T-cell (primary cell): ENCODE measurements around the gene OR2V2. TPM values are rescaled to one million over a fixed set of nuclear protein-coding genes. Genes with fewer than 3 reads are reported as not detected.
"Not testable (repeated sequence)": the region's sequence is repeated elsewhere in the genome, so short reads cannot be mapped to it uniquely, and the experiment has no call there.

Experiments
- ATAC-seq, 4 experiments: fragments of 200-7000 bp in 3 of 4; fragments of 150-1000 bp in 1 of 4; cut with Tn5 transposase; replicated peaks in 1 of 4; 1 replicate in 3 of 4; 2 replicates in 1 of 4; pipeline ENCODE4 v1.10.0; 2021; ENCODE audit warnings: moderate library complexity in 3 of 4, mild to moderate bottlenecking in 2 of 4, moderate number of reproducible peaks in 1 of 4
- CTCF ChIA-PET, 2 donors: fragments of 300-600 bp; sonication (Branson Sonifier 250); formaldehyde crosslinking; loops; one replicate each; lab custom pipeline; 2022; ENCODE audit warnings: antibody characterized with exemption in 2 of 2; lab: Charles Lee
- POLR2A ChIA-PET, 2 donors: fragments of 300-600 bp; sonication (Branson Sonifier 250); formaldehyde crosslinking; loops; one replicate each; lab custom pipeline; 2022; ENCODE audit warnings: antibody characterized with exemption in 2 of 2; lab: Charles Lee
- DNase-seq, 35 experiments: peaks; one replicate each; pipeline versions ENCODE4 v3.0.0 to v3.0.0-alpha.2; 2013 to 2023
- H3K27ac ChIP-seq: one replicate; pipeline ENCODE4 v1.5.1; 2013; ENCODE audit warnings: low read length
- H3K27me3 ChIP-seq, 2 experiments: replicated peaks in 1 of 2; 1 replicate in 1 of 2; 2 replicates in 1 of 2; pipeline versions ENCODE4 v1.6.1 to v1.7.0; 2013; ENCODE audit warnings: low read length in 1 of 2, mixed read lengths in 1 of 2; ENCODE audit not compliant: control insufficient read depth in 2 of 2, insufficient read depth in 2 of 2; ENCODE audit errors: extremely low read depth in 1 of 2
- H3K36me3 ChIP-seq, 2 donors: 1 replicate in 1 of 2; 2 replicates in 1 of 2; pipeline versions ENCODE4 v1.6.1 to v1.7.0; 2013; ENCODE audit warnings: low read length in 1 of 2; ENCODE audit not compliant: control insufficient read depth in 2 of 2, insufficient read depth in 1 of 2; ENCODE audit errors: extremely low read depth in 1 of 2
- H3K4me1 ChIP-seq, 2 experiments: 1 replicate in 1 of 2; 2 replicates in 1 of 2; pipeline versions ENCODE4 v1.6.1 to v1.7.0; 2013; ENCODE audit warnings: low read length in 2 of 2, mixed read lengths in 1 of 2; ENCODE audit not compliant: insufficient read depth in 2 of 2, control insufficient read depth in 1 of 2; ENCODE audit errors: extremely low read depth in 1 of 2
- H3K4me3 ChIP-seq, 2 donors: 1 replicate in 1 of 2; 2 replicates in 1 of 2; pipeline versions ENCODE4 v1.5.1 to v1.7.0; 2013; ENCODE audit warnings: mild to moderate bottlenecking in 2 of 2, low read length in 1 of 2, moderate library complexity in 1 of 2; ENCODE audit not compliant: control insufficient read depth in 1 of 2; ENCODE audit errors: extremely low read depth in 1 of 2
- H3K9me3 ChIP-seq: 2 replicates; pipeline ENCODE4 v1.7.0; 2013
- H3K27ac Mint-ChIP-seq, 2 donors: one replicate each; pipeline ENCODE4 v1.8.0; 2020 to 2021; ENCODE audit warnings: mild to moderate bottlenecking in 2 of 2, mixed read lengths in 2 of 2
- H3K27me3 Mint-ChIP-seq, 2 donors: one replicate each; pipeline ENCODE4 v1.8.0; 2021 to 2022; ENCODE audit warnings: mixed read lengths in 2 of 2
- H3K36me3 Mint-ChIP-seq: one replicate; pipeline ENCODE4 v1.8.0; 2021; ENCODE audit warnings: mixed read lengths
- H3K4me1 Mint-ChIP-seq, 3 donors: one replicate each; pipeline ENCODE4 v1.8.0; 2020 to 2022; ENCODE audit warnings: mixed read lengths in 3 of 3, mild to moderate bottlenecking in 1 of 3
- H3K4me3 Mint-ChIP-seq, 3 donors: one replicate each; pipeline ENCODE4 v1.8.0; 2020 to 2022; ENCODE audit warnings: mild to moderate bottlenecking in 3 of 3, mixed read lengths in 3 of 3, moderate library complexity in 3 of 3
- H3K9me3 Mint-ChIP-seq, 3 donors: one replicate each; pipeline ENCODE4 v1.8.0; 2020 to 2022; ENCODE audit warnings: mixed read lengths in 3 of 3
- WGBS: methylation state at CpG from one replicate; pipeline ENCODE4 v1.1.5; 2013; ENCODE audit warnings: missing lambda C conversion rate; ENCODE audit not compliant: insufficient coverage; 5-methylcytosine and 5-hydroxymethylcytosine counted together
- total RNA-seq, 35 experiments: library from RNA in 6 of 35; stranded (reverse) in 6 of 35; fragments of 120-200 nt in 1 of 35; gene quantifications; one replicate each; pipeline versions ENCODE4 v1.2.1 to v1.2.4 and lab custom pipeline; 2013 to 2026

Gene OR2V2
- total RNA-seq (not detected), total RNA-seq (lab: John Stamatoyannopoulos, UW) (0 reads per million in 29 experiments)
- not detected for total RNA-seq (2013)

DNA sequence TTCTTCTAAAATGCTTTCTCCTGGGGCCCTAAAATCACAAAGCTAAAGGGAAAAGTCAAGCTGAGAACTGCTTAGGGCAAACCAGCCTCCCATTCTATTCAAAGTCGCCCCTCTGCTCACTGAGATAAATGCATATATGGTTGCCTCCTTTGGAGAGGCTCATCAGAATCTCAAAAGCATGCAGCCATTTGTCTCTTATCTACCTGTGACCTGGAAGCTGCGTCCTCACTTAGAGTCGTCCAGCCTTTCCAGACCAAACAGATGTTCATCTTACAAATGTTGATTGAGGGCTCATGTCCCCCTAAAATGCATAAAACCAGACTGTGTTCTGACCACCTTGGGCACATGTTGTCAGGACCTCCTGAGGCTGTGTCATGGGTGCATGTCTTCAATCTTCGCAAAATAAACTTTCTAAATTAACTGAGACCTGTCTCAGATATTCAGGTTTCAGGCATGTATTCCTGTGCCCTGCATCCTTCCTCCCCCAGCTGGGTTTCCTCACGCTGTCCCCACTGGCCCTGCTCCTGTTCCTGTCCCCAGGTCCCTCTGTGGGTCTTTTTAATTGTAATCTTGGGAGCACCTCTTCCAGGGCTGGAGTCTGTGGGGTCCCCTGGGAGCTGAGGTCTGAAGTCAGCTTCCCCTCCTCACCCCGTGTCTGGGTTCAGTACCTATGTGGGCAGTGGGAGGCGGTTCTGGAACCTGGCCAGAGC is at the start of gene OR2V2:
OR2V2 (plus strand) TSS at position 660 of the 710 bp plus-strand sequence. CDS start 7,357 bp downstream, outside the sequence.
- H3K36me3 Mint-ChIP-seq, H3K4me1 Mint-ChIP-seq, H3K9me3 ChIP-seq, H3K36me3 ChIP-seq, H3K4me3 ChIP-seq, ATAC-seq, H3K4me3 Mint-ChIP-seq, H3K27ac ChIP-seq, CTCF ChIA-PET, DNase-seq, H3K9me3 Mint-ChIP-seq, H3K4me1 ChIP-seq: not testable (repeated sequence)
- WGBS, result 62% methylated on average over 2 of the region's 7 CpGs
- Mint-ChIP-seq H3K27ac (peak within 1 kb of the TSS in 1 of 2 donors; percentile 13), H3K27me3 (peaks cover 48 to 68% of the 10 kb centered on the region in 2 donors)
- POLR2A ChIA-PET, result interaction anchor here in 1 of 2 donors (0.6 kb wide), 2 partner anchors 192 to 336 kb away, joined by 3 read pairs; no protein-coding TSS in a partner anchor
- peaks cover 0 to 55% of the 10 kb centered on the region in 2 experiments for H3K27me3 ChIP-seq

DNA sequence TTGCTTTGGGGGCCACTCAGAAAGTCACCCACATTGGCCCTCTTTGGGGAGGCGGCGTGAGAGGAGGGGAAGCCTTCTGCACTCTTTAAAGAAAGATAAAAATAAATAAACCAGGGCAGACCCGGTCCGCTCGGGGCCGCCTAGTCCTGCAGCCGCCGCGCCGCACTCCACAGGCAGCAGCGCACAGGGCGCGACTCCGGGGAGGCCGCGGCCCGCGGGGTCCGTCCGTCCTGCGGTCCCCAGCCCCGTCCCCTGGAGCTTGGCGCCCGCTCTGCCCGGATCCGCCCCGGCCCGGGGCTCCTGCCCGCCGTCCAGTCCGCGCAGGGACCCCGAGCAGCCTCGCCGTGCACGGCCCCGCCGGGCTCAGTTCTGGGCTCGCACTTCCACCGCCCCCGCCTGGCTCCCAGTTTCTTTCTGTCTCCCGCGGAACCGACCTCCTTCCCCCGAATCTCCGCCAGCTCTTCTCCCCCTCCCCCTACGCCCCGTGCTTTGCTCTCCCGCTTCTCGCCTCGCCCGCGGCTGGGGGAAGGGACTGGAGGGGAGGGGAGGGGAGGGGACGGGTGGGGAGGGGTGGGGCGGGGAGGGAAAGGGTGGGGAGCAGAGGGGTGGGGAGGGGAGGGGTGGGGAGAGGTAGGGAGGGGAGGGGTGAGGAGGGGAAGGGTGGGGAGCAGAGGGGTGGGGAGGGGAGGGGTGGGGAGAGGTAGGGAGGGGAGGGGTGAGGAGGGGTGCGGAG is 49.5 kb upstream of the OR2V2 start:
- peak in 2 of 4 experiments; percentile 23 to 32 for ATAC-seq
- no CpG with 5 or more reads among the region's 56 CpGs for WGBS
- POLR2A ChIA-PET, result not testable (repeated sequence)

DNA sequence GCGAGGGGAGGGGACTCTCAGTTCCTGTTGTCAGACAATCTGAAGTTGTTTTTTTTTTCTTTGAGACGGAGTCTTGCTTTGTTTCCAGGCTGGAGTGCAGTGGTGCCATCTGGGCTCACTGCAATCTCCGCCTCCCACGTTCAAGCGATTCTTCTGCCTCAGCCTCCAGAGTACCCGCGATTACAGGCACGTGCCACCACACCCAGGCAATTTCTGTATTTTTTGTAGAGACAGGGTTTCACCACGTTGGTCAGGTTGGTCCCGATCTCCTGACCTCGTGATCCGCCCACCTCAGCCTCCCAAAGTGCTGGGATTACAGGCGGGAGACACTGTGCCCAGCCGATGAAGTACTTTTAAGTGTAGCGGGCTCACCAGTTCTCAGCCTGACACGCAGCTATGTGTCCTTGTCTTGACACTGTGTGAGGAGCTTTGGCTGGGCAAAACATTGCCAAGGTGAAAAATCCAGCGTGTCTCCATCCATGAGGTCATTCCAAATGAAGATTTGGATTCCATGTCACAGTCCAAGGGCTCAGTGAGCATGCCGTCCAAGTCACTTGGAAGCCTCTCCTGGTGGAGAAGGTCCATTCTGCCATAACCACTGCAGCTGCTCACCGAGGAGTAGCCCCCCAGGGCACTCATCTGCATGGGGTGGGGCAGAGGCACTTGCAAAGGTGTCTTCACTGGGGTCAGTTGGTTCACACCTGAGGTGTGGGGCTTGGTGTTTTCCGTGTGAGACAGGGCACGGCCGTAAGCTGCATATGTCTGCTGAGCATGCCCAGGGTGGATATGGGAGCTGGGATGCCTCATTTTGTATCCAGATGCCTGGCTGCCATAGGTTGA is 48.4 kb upstream of the OR2V2 start:
- H3K9me3 Mint-ChIP-seq, result no peaks in the 10 kb centered on the region
- peak overlapping the region in 2 of 3 donors; percentile 9 to 48 for H3K4me3 Mint-ChIP-seq
- H3K36me3 Mint-ChIP-seq, result no peaks in the 10 kb centered on the region
- peaks cover 6 to 14% (median 14%) of the 10 kb centered on the region in 3 donors for H3K4me1 Mint-ChIP-seq
- H3K27ac ChIP-seq, result no peak overlapping the region
- no peak overlapping the region for H3K4me3 ChIP-seq
- ChIA-PET CTCF (no interaction called here), POLR2A (no interaction called here)
- H3K27me3 ChIP-seq, result peaks cover 10 to 21% of the 10 kb centered on the region in 2 experiments
- H3K4me1 ChIP-seq, result peaks cover 0 to 4% of the 10 kb centered on the region in 2 experiments
- WGBS, result 26% methylated on average over 18 of the region's 22 CpGs
- no peaks in the 10 kb centered on the region for H3K36me3 ChIP-seq
- peak in 1 of 4 experiments; percentile 19 for ATAC-seq
- no peak for DNase-seq
- H3K9me3 ChIP-seq, result no peaks in the 10 kb centered on the region
- H3K27me3 Mint-ChIP-seq, result peaks cover 24 to 29% of the 10 kb centered on the region in 2 donors
- H3K27ac Mint-ChIP-seq, result peak overlapping the region in 1 of 2 donors; percentile 5

More for the DNA sequence above, 49.5 kb upstream of the OR2V2 start:
- H3K4me1 Mint-ChIP-seq, result peaks cover 4 to 14% (median 14%) of the 10 kb centered on the region in 3 donors
- H3K36me3 Mint-ChIP-seq, H3K27ac ChIP-seq, H3K4me3 Mint-ChIP-seq, H3K4me3 ChIP-seq, H3K4me1 ChIP-seq, H3K9me3 ChIP-seq, DNase-seq, H3K9me3 Mint-ChIP-seq, H3K27ac Mint-ChIP-seq, CTCF ChIA-PET, H3K36me3 ChIP-seq: not testable (repeated sequence)
- H3K27me3 Mint-ChIP-seq, result peaks cover 29 to 32% of the 10 kb centered on the region in 2 donors
- H3K27me3 ChIP-seq, result peaks cover 10 to 24% of the 10 kb centered on the region in 2 experiments

DNA sequence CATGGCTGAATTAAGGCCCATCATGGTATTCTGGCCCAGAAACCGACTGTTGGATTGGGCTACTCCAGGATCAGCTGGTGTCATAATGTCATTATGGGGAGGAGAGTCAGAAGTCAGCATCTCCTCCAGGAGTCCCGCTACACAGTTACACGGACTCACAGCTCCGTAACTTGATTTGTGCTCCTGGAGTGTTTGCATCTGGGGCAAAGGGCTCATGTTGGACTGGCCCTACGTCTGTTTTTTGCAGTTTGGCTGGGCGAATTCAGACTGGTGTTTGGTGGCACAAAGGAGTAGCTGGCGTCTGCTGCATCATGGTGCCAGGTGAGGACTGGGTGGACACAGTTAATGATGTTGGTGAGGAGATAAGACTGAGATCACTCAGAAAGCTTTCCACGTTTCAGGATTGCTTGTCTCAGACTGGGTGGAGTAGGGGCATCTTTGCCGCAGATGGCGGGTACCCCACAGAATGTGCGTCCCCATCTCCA is 47.7 kb upstream of the OR2V2 start:
- Histone ChIP-seq H3K9me3 (no peaks in the 10 kb centered on the region), H3K27ac (no peak overlapping the region), H3K36me3 (no peaks in the 10 kb centered on the region), H3K4me3 (no peak overlapping the region), H3K27me3 (peaks cover 11 to 28% of the 10 kb centered on the region in 2 experiments), H3K4me1 (peaks cover 0 to 9% of the 10 kb centered on the region in 2 experiments)
- no peak for ATAC-seq
- H3K27ac Mint-ChIP-seq, result peak overlapping the region in 1 of 2 donors; percentile 5
- ChIA-PET CTCF (interaction anchor here in 1 of 2 donors (0.6 kb wide), 1 partner anchor 64 kb away, joined by 3 read pairs; no protein-coding TSS in a partner anchor), POLR2A (no interaction called here)
- peak overlapping the region in 1 of 3 donors; percentile 60 for H3K4me3 Mint-ChIP-seq
- H3K27me3 Mint-ChIP-seq, result peaks cover 27 to 35% of the 10 kb centered on the region in 2 donors
- WGBS, result 52% methylated on average over 8 of the region's 11 CpGs
- H3K9me3 Mint-ChIP-seq, result no peaks in the 10 kb centered on the region
- no peaks in the 10 kb centered on the region for H3K36me3 Mint-ChIP-seq
- peaks cover 13 to 21% (median 19%) of the 10 kb centered on the region in 3 donors for H3K4me1 Mint-ChIP-seq
- DNase-seq, result no peak

GRCh38 chr5:181100121-181100875 is 47.1 kb upstream of the OR2V2 start:
- peaks cover 11 to 33% of the 10 kb centered on the region in 2 experiments for H3K27me3 ChIP-seq
- H3K4me1 ChIP-seq, result peaks cover 0 to 9% of the 10 kb centered on the region in 2 experiments
- no peaks in the 10 kb centered on the region for H3K9me3 ChIP-seq
- ATAC-seq (no peak), DNase-seq (no peak)
- ChIA-PET POLR2A (no interaction called here), CTCF (interaction anchor here in 1 of 2 donors (0.6 kb wide), 1 partner anchor 63 kb away, joined by 3 read pairs; no protein-coding TSS in a partner anchor)
- no peaks in the 10 kb centered on the region for H3K9me3 Mint-ChIP-seq
- H3K36me3 ChIP-seq, result no peaks in the 10 kb centered on the region
- H3K27ac ChIP-seq, result no peak overlapping the region
- no peak overlapping the region for H3K27ac Mint-ChIP-seq
- H3K4me1 Mint-ChIP-seq, result peaks cover 13 to 22% (median 19%) of the 10 kb centered on the region in 3 donors
- no peak overlapping the region for H3K4me3 ChIP-seq
- WGBS, result 13% methylated on average over 44 of the region's 62 CpGs
- H3K4me3 Mint-ChIP-seq, result peak overlapping the region in 2 of 3 donors; percentile 24 to 60
- H3K36me3 Mint-ChIP-seq, result no peaks in the 10 kb centered on the region
- H3K27me3 Mint-ChIP-seq, result peaks cover 22 to 35% of the 10 kb centered on the region in 2 donors
